ENCODE measurements around the gene NALCN. TPM values are rescaled to one million over a fixed set of nuclear protein-coding genes. Genes with fewer than 3 reads are reported as not detected.

NALCN gene
- total and polyA plus RNA-seq, 10 of the 15 experiments (the other 5 are each of a cell fraction or from before 2014, with no cell fraction given), result under 0.01 TPM; not detected in 9

GRCh38 chr13:101309014-101309619 lies 107.2 kb downstream of the NALCN start (continued):
- no peak for TF ChIP-seq PKNOX1 (IDR thresholded peaks at IDR 0.05)

- ChIA-PET RAD21 (ENCODE audit: unreplicated experiment) (no interaction called here), SMC1A (ENCODE audit: uncharacterized antibody, unreplicated experiment) (no interaction called here), POLR2A (no interaction called here), CTCF (no interaction called here)
- H3K79me2 ChIP-seq (ENCODE audit: control insufficient read depth, insufficient read depth, low read length), result no peaks in the 10 kb centered on the region
- H3K9me3 ChIP-seq (replicated peaks; ENCODE audit: control insufficient read depth, insufficient read depth, low read length), result no peaks in the 10 kb centered on the region
- H3K4me2 ChIP-seq (ENCODE audit: control insufficient read depth, insufficient read depth), result no peak overlapping the region
- H2AFZ ChIP-seq (ENCODE audit: control insufficient read depth, low read depth, low read length), result no peak overlapping the region
- no peaks in the 10 kb centered on the region for H4K20me1 ChIP-seq (ENCODE audit: control insufficient read depth, insufficient read depth)
- no peak overlapping the region for H3K9ac ChIP-seq (ENCODE audit: control insufficient read depth, insufficient read depth, low read length)
- no peak for FAIRE-seq
- ATAC-seq, result no peak
- no peaks in the 10 kb centered on the region for H3K36me3 ChIP-seq (ENCODE audit: control insufficient read depth in 2 of 2, insufficient read depth in 2 of 2, low read length in 1 of 2)
- H3K27ac ChIP-seq (ENCODE audit: control insufficient read depth, insufficient read depth), result no peak overlapping the region
- no peaks in the 10 kb centered on the region for H3K4me1 ChIP-seq (ENCODE audit: control insufficient read depth, insufficient read depth, low read length)
- WGBS (ENCODE audit: insufficient coverage, insufficient replicate concordance, low lambda C conversion rate, missing lambda C conversion rate), result 0% methylated on average over 4 of the region's 4 CpGs
- DNase-seq (ENCODE audit: low read depth, low spot score), result no peak
- in situ Hi-C loops (cut with MboI) (no loop called here), intact Hi-C loops (cut with micrococcal nuclease; ENCODE audit: unreplicated experiment) (no loop called here)
- BruUV-seq (replicated peaks), result no TSS peak
- no peak overlapping the region for H3K4me3 ChIP-seq
- no peaks in the 10 kb centered on the region for H3K27me3 ChIP-seq (replicated peaks in 1 of 2; ENCODE audit: control insufficient read depth in 2 of 2, insufficient read depth in 2 of 2, low read length in 1 of 2)
- no peak for TF ChIP-seq STAT3 (IDR thresholded peaks at IDR 0.05; ENCODE audit: low read depth, low read length)
- TF ChIP-seq CBX3 (IDR thresholded peaks at IDR 0.05; ENCODE audit: borderline replicate concordance, low read depth), result no peak
- no peak for TF ChIP-seq POLR2AphosphoS2 (IDR thresholded peaks at IDR 0.05; ENCODE audit: low read depth, low read length)
- no peak for TF ChIP-seq TARDBP (IDR thresholded peaks at IDR 0.05; ENCODE audit: borderline replicate concordance)
- no peak for TF ChIP-seq ZBTB33 (IDR thresholded peaks at IDR 0.05)
- no peak for TF ChIP-seq KLF5 (IDR thresholded peaks at IDR 0.05; ENCODE audit: partially characterized antibody)
- no peak for TF ChIP-seq SRF (IDR thresholded peaks at IDR 0.05; ENCODE audit: low read depth in 2 of 2, low read length in 2 of 2)
- no peak for TF ChIP-seq MTA2 (IDR thresholded peaks at IDR 0.05; ENCODE audit: low read depth)
- TF ChIP-seq TAF1 (IDR thresholded peaks at IDR 0.05; ENCODE audit: borderline replicate concordance, low read depth, low read length), result no peak
- no peak for TF ChIP-seq EED (IDR thresholded peaks at IDR 0.05; ENCODE audit: low read depth)
- TF ChIP-seq CTCF (IDR thresholded peaks at IDR 0.05 in 2 of 3, conservative IDR thresholded peaks at IDR 0.05 in 1 of 3; ENCODE audit: control insufficient read depth in 2 of 3, extremely low read depth in 1 of 3, insufficient read depth in 1 of 3, low read depth in 3 of 3, low read length in 3 of 3), result no peak
- no peak for TF ChIP-seq SREBF1 (IDR thresholded peaks at IDR 0.05; ENCODE audit: low read length)
- no peak for TF ChIP-seq NKRF (conservative IDR thresholded peaks at IDR 0.05)
- no peak for TF ChIP-seq NFXL1 (IDR thresholded peaks at IDR 0.05; ENCODE audit: borderline replicate concordance)
Observed at GRCh38 chr13:101308247-101309013, 107.9 kb downstream of the NALCN start.
